HG02623 (cell line): ENCODE data around the gene ARID5A.
"Not testable (repeated sequence)": the region's sequence is repeated elsewhere in the genome, so short reads cannot be mapped to it uniquely, and the experiment has no call there.

Source experiments
- ATAC-seq: cut with Tn5 transposase; IDR thresholded peaks from one replicate; pipeline ENCODE4 v1.9.1; 2021; ENCODE audit warnings: moderate library complexity; ENCODE audit not compliant: unreplicated experiment

ARID5A gene

DNA sequence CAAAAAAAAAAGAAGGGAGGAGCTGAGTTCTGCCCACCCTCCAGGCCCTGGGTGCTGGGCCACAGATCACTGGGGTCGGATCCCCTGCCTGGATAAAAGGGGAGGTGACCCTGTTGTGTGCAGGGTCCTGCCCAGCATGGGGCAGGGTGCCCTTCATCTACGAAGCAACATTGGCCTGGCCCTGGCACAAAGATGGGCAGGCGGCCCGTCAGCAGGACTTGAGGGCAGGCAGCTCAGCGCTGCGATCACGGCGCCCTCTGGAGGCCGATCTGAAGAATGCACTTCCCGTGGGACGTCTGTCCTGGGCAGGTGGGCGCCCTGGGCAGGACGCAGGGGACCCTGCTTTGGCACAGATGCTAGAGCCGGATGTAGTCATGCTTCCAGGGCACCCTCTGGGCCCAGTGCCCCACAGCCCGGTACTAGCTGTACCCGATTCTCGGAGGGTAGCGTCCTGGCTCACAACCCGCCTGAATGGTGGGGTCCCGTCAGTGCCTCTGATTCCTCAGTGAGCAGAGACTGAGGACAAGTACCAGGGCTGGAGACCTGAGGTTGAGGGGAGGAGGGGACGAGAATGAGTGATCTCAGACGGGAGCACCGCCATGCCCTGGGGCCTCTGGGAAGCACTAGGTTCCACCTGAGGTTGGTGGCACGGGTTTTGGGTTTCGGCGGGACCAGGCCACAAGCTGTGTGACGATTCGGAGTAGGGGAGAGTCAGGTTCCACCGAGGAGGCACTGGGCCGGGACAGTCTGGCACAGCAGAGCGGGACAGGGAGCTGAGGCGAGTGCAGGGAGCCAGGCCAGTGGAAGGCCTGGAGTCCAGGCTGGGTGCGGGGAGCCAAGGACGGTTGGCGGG lies 18.0 kb downstream of the ARID5A start:
- no peak for ATAC-seq

DNA sequence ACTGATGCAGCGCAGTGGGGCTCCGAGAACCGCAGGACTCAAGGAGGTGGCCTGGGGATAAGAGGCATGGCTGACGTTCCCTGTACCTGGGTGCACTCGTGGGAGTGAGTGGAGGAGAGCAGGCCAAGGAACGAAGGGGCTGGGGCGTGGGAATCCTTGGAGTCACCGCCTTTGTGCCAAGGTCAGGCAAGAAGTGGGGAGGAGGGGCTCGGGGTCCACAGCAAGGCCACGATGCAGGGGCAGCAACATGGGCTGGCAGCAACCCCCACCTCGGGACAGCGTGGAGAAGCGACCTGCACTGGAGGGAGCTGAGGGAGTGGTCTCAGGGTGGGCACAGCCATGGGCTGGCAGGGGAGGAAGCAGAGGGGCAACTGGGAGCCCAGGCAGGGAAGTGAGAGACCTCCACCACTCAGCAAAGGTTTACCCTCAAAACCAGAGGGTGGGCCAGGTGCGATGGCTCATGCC lies 18.6 kb downstream of the ARID5A start:
- no peak for ATAC-seq

DNA sequence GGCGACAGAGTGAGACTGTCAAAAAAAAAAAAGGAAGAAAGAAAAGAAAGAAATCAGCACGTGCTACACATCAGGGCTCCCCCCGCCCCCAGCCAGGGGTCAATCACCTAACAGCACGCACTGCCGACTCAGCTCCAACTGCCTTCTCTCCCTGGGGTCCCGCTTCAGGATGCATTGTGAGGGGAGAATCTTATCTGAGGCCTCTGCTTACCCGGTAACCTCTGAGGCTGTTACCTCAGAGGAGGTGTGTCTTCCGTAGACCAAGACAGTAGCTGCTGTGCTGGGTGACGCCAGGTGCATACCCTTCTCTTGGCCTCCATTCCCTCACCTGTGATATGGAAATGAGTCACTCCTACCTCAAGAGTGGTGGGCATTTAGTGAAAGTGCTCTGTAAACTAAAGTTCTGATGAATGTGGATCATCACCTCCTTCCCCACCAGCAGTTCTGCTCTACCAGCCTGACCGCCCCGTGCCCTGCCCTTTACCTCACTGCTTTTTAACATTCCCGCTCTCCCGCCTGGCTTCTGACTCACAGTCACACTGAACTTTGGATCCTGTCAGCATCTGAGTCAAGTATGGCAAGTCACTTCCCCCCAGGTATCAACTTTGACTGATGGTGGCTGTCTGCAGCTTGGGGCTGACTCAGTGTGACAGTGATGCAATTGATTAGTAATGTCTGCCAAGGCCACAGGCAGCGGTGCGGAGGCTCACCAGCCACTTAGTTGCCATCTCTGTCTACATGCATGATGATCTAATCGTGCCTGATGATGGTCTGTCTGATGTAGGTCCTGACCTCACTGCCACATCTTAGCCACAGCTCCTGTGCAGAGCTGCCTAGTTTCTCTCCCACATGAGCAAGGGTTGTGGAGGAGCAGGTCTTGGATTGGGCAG lies 20.1 kb downstream of the ARID5A start:
- no peak for ATAC-seq

DNA sequence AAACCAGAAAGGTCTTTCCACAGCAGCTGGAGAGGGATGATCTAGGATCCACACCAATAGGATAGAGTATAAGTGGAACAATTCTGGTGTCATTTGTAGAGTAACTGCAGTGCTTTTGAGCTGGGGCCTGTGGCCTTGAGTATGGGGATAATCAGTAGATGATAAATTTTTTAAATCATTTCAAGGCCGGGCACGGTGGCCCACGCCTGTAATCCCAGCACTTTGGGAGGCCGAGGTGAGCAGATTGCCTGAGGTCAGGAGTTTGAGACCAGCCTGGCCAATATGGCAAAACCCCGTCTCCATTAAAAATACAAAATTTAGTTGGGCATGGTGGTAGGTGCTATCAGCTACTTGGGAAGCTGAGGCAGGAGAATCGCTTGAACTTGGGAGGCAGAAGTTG lies 20.9 kb downstream of the ARID5A start:
- not testable (repeated sequence) for ATAC-seq

DNA sequence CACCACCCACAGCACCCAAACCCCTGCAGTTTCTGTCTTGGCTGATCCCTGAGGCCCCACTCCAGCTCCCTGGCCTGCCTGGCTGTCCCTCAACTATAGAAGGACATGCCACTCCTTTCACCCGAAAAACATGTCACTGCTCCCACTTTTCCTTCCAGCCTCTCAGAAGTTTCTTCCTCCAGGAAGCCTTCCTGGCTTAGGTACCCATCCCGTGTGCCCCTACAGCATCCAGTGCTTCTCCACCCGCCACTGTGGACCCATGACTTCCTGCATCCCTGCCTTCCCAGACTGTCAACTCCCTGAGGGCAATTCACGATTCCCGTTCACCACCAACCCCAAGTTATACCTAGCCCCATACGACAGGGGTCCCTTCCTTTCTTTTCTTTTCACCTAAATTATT lies 21.5 kb downstream of the ARID5A start:
- no peak for ATAC-seq

DNA sequence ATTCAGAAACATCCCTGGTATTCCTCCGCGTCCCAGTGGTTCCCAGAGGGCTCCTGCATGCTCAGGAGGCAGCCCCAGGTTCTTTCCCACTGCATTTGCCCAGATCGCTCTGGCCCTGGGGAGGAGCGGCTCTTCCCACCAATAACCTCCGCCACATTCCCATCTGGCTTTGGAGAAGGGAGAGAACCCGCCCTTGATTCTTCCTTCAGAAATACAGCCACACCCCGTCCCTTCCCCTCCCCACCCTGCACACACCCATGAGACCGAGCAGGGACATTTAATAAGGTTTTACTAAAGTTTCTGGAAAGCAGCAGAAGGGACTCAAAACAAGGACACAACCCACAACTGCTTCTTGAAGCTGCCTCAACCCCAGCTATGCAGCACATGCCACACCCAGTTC lies 21.9 kb downstream of the ARID5A start:
- ATAC-seq = no peak

DNA sequence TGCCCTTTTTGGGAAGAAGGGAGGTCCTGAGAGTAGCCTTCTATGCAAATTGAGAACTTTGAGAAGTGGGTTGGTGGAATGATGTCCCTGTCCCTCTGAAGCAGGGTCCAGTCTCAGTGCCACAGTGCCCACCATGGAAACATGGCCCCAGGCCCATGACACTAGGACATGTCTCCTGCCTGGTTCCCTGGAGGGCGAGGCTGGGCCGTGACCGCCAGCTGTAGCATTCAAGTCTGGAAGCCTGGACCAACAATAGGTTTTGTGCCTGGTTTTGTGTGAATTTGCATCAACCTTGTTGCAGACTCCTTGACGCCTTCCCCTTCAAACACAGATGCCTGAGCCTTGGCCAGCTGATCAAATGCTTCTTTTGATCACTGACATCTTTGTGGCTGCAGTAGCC lies 27.5 kb downstream of the ARID5A start:
- ATAC-seq = no peak

DNA sequence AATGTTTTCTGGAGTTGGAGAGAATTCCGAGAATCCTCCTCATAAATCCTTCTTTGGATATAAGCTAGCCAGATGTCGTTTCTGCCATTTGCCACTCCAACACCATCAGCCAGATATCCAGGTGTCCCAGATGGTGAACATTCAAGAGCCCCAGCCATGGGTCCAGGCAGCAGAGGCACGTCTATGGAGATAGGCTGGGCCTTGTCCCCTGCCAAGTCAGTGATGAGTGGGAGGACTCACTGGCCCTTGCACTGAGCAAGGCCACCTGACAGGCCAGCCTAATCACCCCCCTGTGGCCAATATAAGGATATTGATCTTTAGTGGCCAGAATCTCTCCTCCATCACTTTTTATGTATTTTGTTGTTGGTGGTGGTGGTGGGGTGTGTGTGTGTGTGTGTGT lies 28.0 kb downstream of the ARID5A start:
- no peak for ATAC-seq

DNA sequence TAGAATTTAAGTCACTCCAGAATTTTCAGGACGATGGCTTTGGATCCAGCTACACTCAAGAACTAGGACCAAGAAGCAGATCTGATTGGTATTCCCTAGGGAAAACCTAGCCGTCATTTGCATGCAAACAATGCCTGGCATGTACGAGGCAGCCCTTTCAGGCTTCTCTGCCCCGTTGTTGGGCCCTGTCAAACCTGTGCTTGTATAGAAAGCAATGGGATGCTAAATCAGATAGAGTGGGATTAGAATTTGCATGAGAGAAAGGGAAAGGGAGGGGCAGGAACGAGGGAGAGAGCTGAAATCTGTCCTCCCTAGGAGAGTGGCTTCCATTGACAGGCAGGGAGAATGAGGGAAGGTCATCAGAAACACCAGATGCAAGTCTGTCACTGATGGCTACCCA lies 28.6 kb downstream of the ARID5A start:
- no peak for ATAC-seq

DNA sequence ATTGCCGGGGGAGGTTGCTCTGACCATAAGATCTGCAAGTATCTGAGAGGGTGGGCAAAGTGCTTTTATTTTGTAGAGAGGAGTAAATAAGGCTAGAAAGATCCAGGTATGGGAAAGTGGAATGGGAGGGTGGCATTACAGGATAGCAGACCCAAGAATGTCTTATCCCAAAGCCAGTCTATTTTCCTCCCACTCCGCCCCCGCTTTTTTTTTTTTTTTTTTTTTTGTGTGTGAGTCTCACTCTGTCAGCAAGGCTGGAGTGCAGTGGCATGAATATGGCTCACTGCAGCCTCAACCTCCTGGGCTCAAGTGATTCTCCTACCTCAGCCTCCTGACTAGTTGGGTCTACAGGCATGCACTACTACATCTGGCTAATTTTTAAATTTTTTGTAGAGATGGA lies 31.5 kb downstream of the ARID5A start:
- no peak for ATAC-seq

DNA sequence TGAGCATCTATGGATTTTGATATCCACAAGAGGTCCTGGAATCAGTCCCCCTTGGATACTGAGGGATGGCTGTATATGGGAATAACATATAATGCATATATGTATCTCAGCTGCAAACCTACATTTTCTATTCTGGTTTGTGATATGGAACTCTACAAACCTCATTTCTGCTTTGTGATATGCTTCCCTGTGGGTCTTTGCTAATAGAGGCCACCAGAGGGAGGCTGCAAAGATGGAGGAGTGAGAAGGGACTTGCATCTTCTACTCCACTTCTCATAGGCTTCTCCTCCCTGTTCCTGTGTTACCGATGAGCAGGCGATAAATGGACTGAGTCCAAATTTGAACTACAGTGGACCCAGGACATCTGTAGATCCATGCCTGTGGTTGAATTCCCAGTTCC lies 37.8 kb downstream of the ARID5A start:
- no peak for ATAC-seq

DNA sequence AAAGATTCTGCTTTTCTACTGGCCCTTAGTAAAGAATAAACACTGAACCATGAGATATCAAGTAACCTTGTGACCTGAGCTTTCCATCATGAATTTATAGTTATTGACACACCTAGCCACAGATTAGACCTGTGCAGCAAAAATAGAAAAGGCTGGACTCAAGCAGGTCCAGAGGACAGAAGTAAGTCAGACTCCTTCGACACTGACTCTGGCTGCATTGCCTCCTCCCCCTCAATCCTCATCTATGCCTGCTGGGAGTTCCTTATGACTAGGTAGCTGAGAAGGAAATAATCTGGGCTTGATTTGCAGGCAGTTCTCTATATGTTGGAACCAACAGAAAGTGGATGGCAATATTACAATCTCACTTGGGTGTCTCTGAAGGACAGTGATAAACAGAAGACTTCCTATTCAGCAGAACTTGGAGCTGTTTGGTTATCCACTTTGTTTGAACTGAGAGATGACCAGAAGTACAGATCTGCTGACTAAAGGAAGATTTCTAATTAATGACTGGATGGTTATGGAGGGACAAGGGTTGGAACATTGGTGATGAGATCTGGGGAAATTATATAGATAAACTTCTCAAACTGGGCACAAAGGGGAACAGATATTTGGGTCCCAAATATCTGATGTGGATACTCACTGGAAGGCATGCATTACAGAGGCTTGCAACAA lies 39.4 kb downstream of the ARID5A start:
- no peak for ATAC-seq

DNA sequence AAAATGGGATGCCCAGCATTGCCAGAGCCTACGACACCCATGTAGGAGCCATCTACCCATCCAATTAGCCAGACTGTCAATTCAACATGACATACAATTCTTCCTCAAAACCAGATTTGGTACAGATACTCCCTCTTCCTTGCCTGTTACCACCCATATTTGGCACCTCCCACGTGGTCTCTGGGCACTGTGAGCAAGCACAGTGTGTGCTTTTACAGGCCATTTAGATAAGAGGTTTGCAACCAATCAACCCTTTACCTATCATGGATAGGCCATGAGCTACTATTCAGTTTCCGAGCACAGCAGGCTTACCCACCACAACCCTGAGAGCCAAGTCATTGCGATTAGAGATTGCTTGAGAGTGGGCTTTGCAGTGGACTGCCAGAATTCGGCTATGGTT lies 40.9 kb downstream of the ARID5A start:
- no peak for ATAC-seq

DNA sequence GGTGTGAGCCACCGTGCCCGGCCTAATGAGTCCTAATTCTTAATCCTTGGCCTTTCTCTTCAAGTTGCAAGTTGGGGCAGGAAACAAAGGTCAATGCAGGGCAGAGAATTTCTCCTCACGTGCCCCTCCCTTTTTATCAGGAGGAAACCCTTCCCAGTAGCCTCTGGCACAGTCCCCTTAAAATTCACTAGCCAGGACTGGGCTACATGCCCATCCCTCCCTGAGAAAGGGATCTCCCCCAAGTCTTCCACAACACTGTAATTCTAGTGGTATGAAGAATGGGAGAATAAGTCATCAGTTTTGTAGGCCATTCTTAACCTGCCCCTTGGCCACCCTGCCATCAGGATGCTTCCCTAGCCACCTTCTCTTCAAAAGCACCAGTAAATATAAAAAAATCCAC lies 42.2 kb downstream of the ARID5A start:
- no peak for ATAC-seq

DNA sequence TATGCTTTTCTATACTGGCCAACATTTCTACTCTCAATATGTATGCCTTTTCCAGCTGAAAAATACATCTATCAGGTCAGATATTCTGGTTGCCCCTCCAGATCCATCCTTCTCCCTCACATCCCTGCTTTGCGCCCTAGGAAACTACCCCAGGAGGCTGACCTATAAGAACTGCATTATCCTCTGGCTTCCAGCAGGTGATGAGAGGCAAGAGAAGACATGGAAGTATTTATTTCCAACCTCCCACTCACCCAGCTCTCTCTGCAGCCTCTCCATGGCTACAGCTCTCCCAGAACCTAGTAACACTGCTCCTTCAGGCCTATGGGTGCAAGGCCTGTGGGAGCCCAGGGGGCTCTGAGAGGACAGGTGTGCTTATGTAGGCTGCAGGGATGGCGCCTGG lies 42.9 kb downstream of the ARID5A start:
- no peak for ATAC-seq

DNA sequence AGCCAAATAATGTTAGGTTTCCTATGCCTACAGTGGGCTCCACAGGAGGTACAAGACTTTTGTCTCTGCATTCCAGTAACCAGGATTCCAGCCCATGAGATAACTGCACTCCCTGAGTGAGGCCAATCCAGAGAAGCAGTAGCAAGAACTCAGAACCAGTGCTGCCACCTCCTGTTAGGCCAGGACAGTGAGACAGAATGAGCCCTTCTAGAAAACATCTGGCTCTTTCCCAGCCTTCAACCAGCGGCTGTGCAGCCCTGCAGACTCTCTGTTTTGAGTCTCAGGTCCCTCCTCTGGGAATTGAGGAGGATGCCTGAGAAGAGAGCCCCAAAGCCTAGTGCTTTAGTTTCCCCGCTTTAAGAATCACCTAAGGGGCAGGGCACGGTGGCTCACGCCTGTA lies 44.2 kb downstream of the ARID5A start:
- ATAC-seq = no peak

DNA sequence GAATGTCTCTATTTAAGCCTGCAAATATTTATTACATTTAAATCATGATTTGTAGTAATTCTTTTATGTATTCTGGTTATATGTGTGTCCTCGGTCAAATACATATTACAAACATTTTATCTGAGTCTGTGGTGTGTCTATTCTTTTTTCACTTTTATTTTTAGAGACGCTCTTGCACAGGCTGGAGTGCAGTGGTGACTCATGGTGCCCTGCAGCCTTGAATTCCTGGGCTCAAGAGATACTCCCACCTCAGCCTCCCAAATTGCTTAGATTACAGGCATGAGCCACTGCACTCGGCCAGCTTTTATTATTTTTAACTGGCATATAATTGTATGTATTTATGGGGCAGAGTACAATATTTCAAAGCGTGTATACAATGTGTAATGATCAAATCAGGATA lies 47.5 kb downstream of the ARID5A start:
- ATAC-seq = no peak

DNA sequence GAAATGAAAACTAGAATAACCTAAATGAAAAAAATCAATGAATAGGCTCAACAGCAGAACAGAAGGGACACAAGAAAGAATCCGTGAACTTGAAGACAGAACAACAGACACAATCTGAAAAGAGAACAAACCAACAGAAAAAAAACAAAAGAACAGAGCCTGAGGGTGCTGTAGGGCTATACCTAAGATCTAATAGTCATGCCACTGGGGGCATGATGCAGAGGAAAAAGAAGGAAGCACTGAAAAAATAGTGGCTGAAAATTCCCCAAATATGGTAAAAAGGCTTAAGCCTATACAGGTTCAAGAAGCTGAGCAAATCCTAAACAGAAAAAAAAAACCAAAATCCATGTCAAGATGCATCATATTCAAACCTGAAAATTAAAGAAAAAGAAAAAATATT lies 51.3 kb downstream of the ARID5A start:
- no peak for ATAC-seq

DNA sequence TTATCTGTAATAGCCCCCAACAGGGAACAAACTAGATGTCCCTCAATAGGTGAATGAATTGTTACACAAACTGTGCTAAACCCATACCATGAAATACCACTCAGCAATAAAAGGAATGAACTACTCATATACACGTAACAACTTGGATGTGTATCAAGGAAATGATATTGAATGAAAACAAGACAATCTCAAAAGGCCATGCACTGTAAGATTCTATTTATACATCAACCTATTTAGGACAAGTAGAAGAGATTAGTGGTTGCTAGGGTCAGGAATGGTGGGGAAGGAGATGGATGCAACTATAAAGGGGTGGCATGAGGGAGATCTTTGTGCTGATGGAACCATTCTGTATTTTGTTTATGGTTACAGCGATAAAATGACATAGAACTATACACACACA lies 54.5 kb downstream of the ARID5A start:
- no peak for ATAC-seq

DNA sequence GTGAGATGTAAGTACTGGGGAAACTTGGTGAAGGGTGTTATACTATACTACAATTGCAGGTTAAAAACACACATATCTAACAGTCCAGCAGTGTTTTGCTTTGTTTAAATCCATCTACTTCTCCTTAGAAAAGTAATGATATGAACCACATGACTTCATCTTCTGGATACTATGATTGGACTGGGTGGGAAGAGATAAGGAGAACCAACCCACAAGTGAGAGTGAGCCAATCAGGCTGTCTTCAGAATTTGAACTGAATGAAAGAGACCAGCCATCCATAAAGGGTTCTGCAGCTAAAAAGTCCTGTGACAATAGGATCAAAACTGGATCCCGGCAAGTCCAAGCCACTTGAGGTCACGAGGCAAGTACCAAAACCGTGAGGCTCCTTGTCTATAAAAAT lies 54.9 kb downstream of the ARID5A start:
- no peak for ATAC-seq

DNA sequence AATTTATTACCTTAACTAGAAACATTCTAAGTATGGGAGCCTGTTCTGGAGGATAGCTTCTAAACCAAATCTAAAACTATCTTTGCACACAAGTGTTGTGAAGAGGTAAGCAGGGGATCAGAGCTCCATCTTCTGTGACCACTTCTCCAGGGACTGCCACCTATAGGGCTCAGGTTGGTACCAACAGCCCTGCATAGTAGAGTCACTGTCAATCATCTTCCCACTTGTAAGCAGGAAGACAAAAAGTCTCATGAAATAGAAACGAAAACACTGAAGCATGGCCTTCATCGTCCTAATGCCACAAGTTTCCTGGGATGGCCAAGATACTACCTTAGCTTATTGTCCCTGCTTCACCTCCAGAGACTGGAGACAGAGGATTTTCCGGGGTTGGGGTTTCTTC lies 57.7 kb downstream of the ARID5A start:
- no peak for ATAC-seq
